H1 (cell line): Measurements from ENCODE around the gene SYNGR4. TPM values are rescaled to one million over a fixed set of nuclear protein-coding genes. Genes with fewer than 3 reads are reported as not detected.

Experiments used
- BRCA1 ChIP-seq: IDR thresholded peaks from 2 replicates; pipeline ENCODE4 v1.6.1; 2012; ENCODE audit warnings: low read depth, low read length, improper control_type of control experiment
- CBX8 ChIP-seq: fragments of 300-800, 300-1000 bp; sonication (generic); IDR thresholded peaks from 2 replicates; pipeline ENCODE4 v1.7.1; 2016; ENCODE audit warnings: low read depth, low read length, borderline replicate concordance
- CREB1 ChIP-seq: IDR thresholded peaks from 2 replicates; pipeline ENCODE4 v1.6.1; 2012; ENCODE audit warnings: inconsistent platforms
- JUN ChIP-seq: IDR thresholded peaks from 2 replicates; pipeline ENCODE4 v1.6.1; 2011; ENCODE audit warnings: low read depth, mild to moderate bottlenecking, improper control_type of control experiment, low read length
- KDM1A ChIP-seq: fragments of 200-600, 300-600 bp; sonication (generic); IDR thresholded peaks from 2 replicates; pipeline ENCODE4 v1.7.1; 2016; ENCODE audit warnings: mild to moderate bottlenecking, low read length, borderline replicate concordance
- KDM5A ChIP-seq: fragments of 200-600 bp; IDR thresholded peaks from 2 replicates; pipeline ENCODE4 v1.7.1; 2012; ENCODE audit warnings: mild to moderate bottlenecking, low read length, inconsistent platforms, mixed read lengths
- NRF1 ChIP-seq: IDR thresholded peaks from 2 replicates; pipeline ENCODE4 v1.6.1; 2011; ENCODE audit warnings: mild to moderate bottlenecking, low read depth, low read length, improper control_type of control experiment
- POLR2AphosphoS5 ChIP-seq: IDR thresholded peaks from 2 replicates; pipeline ENCODE4 v1.6.1; 2011; ENCODE audit warnings: low read depth, low read length
- SP4 ChIP-seq: IDR thresholded peaks from 2 replicates; pipeline ENCODE4 v1.6.1; 2012; ENCODE audit warnings: low read length, inconsistent platforms
- TBP ChIP-seq: IDR thresholded peaks from 2 replicates; pipeline ENCODE4 v1.6.1; 2011; ENCODE audit warnings: low read depth, low read length, improper control_type of control experiment
- YY1 ChIP-seq: IDR thresholded peaks from 2 replicates; pipeline ENCODE4 v1.6.1; 2011; ENCODE audit warnings: low read depth, mild to moderate bottlenecking, low read length
- polyA plus RNA-seq, 7 experiments: library from polyadenylated mRNA; depleted of rRNA in 3 of 7; stranded (reverse) in 5 of 7; unstranded in 2 of 7; fragments of >200 nt in 5 of 7; fragments of 200-250 nt in 2 of 7; gene quantifications; 1 replicate in 5 of 7; 2 replicates in 1 of 7; 4 replicates in 1 of 7; pipeline versions ENCODE4 v1.2.1 to v1.2.3, GENCODE V29; 2011 to 2013; ENCODE audit warnings: missing spikeins in 2 of 7, mixed read lengths in 2 of 7
- total RNA-seq: library from RNA; stranded (reverse); fragmentation: NEBNext Ultra II Directional; extraction: Animal tissue kit (Norgen Biotek cat#: 25700); gene quantifications from 2 replicates; pipeline ENCODE4 v1.2.1, GENCODE V29; 2021
- TF ChIP-seq, protein P1 (sequence below): IDR thresholded peaks from 2 replicates; pipeline ENCODE4 v1.6.1; 2011; ENCODE audit warnings: low read depth, mild to moderate bottlenecking, low read length; ENCODE audit not compliant: insufficient read depth

The SYNGR4 gene
- total and polyA plus RNA-seq, 2 of the 8 experiments (the other 6 are each of a cell fraction or from before 2014, with no cell fraction given) = 0.41 TPM; not detected in 1

DNA sequence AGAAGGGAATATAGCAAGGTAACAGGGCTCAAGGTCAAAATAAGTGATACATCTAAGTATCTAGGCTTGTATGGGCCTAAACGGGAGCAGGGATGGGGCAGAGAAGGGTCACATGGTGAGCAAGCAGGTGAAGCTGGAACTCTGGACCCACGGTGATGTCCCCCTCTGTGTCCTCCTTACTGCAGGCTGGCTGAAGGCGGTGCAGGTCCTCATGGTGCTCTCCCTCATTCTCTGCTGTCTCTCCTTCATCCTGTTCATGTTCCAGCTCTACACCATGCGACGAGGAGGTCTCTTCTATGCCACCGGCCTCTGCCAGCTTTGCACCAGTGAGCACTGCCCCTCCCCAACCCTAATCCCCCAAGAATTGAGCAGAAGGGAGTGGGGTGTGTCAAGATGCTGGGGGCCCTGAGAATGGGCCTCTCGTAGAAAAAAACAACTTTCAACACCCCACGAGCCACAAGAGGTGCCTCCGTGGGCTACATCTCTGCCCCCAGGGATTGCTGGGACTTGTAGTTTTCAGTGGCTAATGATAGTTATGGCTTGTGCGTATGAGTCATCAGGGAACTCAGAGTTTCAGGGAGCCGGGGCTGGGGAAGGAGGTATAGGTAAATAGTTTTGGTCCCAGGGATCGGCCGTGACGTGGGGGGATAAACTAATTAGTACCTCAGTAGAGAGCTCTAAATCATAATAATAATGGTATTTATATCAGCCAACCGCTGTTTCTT, 34.8 kb upstream of the SYNGR4 start (continued):
- TF ChIP-seq, protein P1, sequence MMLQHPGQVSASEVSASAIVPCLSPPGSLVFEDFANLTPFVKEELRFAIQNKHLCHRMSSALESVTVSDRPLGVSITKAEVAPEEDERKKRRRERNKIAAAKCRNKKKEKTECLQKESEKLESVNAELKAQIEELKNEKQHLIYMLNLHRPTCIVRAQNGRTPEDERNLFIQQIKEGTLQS = peak; percentile 36; the same call in 1 of the 2 replicates
- TF ChIP-seq NRF1 (no peak), CREB1 (0 out of 2 replicates have a peak, but pooled peaks have one; percentile 12), POLR2AphosphoS5 (no peak), SP4 (no peak), KDM5A (no peak), CBX8 (no peak), JUN (0 out of 2 replicates have a peak, but pooled peaks have one; percentile 48), KDM1A (no peak), BRCA1 (no peak), TBP (no peak), YY1 (0 out of 2 replicates have a peak, but pooled peaks have one; percentile 51)
